Left lung (tissue), 14 donors: Measurements from ENCODE around the gene ITGB6. TPM values are rescaled to one million over a fixed set of nuclear protein-coding genes. Genes with fewer than 3 reads are reported as not detected.
A peak's percentile ranks its signal among the peaks of the same experiment; 100 is the strongest.

Source experiments
- ATAC-seq: fragments of 200-7000 bp; cut with Tn5 transposase; one replicate; pipeline ENCODE4 v1.9.1; 2020; ENCODE audit warnings: moderate library complexity
- DNase-seq, 4 donors: peaks; one replicate each; pipeline ENCODE4 v3.0.0-alpha.2; 2013 to 2020
- H3K27ac ChIP-seq, 2 donors: fragments of 200-600 bp; sonication (generic) in 1 of 2; one replicate each; pipeline versions ENCODE4 v1.5.0 to v1.8.0; 2020 to 2021
- H3K27me3 ChIP-seq, 2 donors: fragments of 200-600 bp; sonication (generic) in 1 of 2; one replicate each; pipeline versions ENCODE4 v1.5.0 to v1.8.0; 2020 to 2021
- H3K36me3 ChIP-seq, 2 donors: fragments of 200-600 bp; sonication (generic) in 1 of 2; one replicate each; pipeline versions ENCODE4 v1.5.0 to v1.8.0; 2020 to 2021
- H3K4me1 ChIP-seq, 2 donors: fragments of 200-600 bp; one replicate each; pipeline ENCODE4 v1.8.0; 2021
- H3K4me3 ChIP-seq, 2 donors: fragments of 200-600 bp; sonication (generic) in 1 of 2; one replicate each; pipeline versions ENCODE4 v1.5.0 to v1.8.0; 2020 to 2021; ENCODE audit warnings: mild to moderate bottlenecking in 1 of 2
- H3K9me3 ChIP-seq, 2 donors: fragments of 200-600 bp; sonication (generic) in 1 of 2; one replicate each; pipeline versions ENCODE4 v1.5.0 to v1.8.0; 2020 to 2021
- CTCF ChIP-seq, 2 donors: fragments of 200-600 bp; sonication (generic) in 1 of 2; IDR thresholded peaks; one replicate each; pipeline versions ENCODE4 v1.5.0 to v1.8.0; 2021; ENCODE audit warnings: antibody characterized with exemption in 2 of 2
- intact Hi-C, 2 donors: fragments of 100-400 bp; cut with DNase I; formaldehyde crosslinking; loops; one replicate each; pipeline versions ENCODE4 v1.11.2 to v1.14.2; 2022
- long read RNA-seq, 12 donors: library from polyadenylated mRNA in 2 of 12; unstranded in 2 of 12; transcript quantifications; one replicate each; pipeline ENCODE4 v2.0.0 and lab custom pipeline, GENCODE V29; 2019 to 2026
- polyA plus RNA-seq, 6 donors: library from polyadenylated mRNA; unstranded; fragments of 120-200 nt; gene quantifications; one replicate each; pipeline ENCODE4 v1.2.1, GENCODE V29; 2013; ENCODE audit not compliant: insufficient read length in 6 of 6
- total RNA-seq, 2 donors: library from RNA; stranded (reverse); fragmentation: NEBNext Ultra II Directional; extraction: Animal tissue kit (Norgen Biotek cat#: 25700); gene quantifications; one replicate each; pipeline ENCODE4 v1.2.1, GENCODE V29; 2021
- donor health status: DM: no; HTN: yes; CAD: no.
- donor health status: DM: no; HTN: no; CAD: no.

Gene ITGB6, protein sequence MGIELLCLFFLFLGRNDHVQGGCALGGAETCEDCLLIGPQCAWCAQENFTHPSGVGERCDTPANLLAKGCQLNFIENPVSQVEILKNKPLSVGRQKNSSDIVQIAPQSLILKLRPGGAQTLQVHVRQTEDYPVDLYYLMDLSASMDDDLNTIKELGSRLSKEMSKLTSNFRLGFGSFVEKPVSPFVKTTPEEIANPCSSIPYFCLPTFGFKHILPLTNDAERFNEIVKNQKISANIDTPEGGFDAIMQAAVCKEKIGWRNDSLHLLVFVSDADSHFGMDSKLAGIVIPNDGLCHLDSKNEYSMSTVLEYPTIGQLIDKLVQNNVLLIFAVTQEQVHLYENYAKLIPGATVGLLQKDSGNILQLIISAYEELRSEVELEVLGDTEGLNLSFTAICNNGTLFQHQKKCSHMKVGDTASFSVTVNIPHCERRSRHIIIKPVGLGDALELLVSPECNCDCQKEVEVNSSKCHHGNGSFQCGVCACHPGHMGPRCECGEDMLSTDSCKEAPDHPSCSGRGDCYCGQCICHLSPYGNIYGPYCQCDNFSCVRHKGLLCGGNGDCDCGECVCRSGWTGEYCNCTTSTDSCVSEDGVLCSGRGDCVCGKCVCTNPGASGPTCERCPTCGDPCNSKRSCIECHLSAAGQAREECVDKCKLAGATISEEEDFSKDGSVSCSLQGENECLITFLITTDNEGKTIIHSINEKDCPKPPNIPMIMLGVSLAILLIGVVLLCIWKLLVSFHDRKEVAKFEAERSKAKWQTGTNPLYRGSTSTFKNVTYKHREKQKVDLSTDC
- total RNA-seq (100 to 1,000 TPM in 1 of 2 donors, 10 to 100 TPM in 1; 58.3 to 227 TPM), polyA plus RNA-seq (10 to 100 TPM in 1 of 6 donors, 1 to 10 TPM in 5; 4.4 to 11.2 (median 7.7) TPM)
- long read RNA-seq, donor 1, full-length matches to known transcripts, result 2 of 2 reads
- long read RNA-seq, donor 1, partial matches to known transcripts, result 0 of 2 reads
- long read RNA-seq, donor 1, other reads (novel, unspliced or antisense), result 0 of 2 reads
- long read RNA-seq, donor 2, full-length matches to known transcripts, result 1 of 1 reads
- long read RNA-seq, donor 2, partial matches to known transcripts, result 0 of 1 reads
- long read RNA-seq, donor 2, other reads (novel, unspliced or antisense), result 0 of 1 reads
- long read RNA-seq, donor 3, full-length matches to known transcripts, result 1 of 1 reads
- long read RNA-seq, donor 3, partial matches to known transcripts, result 0 of 1 reads
- long read RNA-seq, donor 3, other reads (novel, unspliced or antisense), result 0 of 1 reads
- long read RNA-seq, donor 4, full-length matches to known transcripts, result 1 of 26 reads
- long read RNA-seq, donor 4, partial matches to known transcripts, result 11 of 26 reads
- long read RNA-seq, donor 4, other reads (novel, unspliced or antisense), result 14 of 26 reads
- long read RNA-seq, donor 5, full-length matches to known transcripts, result 1 of 1 reads
- long read RNA-seq, donor 5, partial matches to known transcripts, result 0 of 1 reads
- long read RNA-seq, donor 5, other reads (novel, unspliced or antisense), result 0 of 1 reads
- long read RNA-seq, donor 6, result 0 reads
- long read RNA-seq, donor 7, result 0 reads
- long read RNA-seq, donor 8, full-length matches to known transcripts, result 1 of 1 reads
- long read RNA-seq, donor 8, partial matches to known transcripts, result 0 of 1 reads
- long read RNA-seq, donor 8, other reads (novel, unspliced or antisense), result 0 of 1 reads
- long read RNA-seq, donor 9, result 0 reads
- long read RNA-seq, donor 10, partial matches to known transcripts, result 1 of 2 reads
- long read RNA-seq, donor 10, other reads (novel, unspliced or antisense), result 1 of 2 reads
- long read RNA-seq, donor 11, result 0 reads
- long read RNA-seq, donor 12, result 0 reads

GRCh38 chr2:160199683-160200389 lies at the start of gene ITGB6:
Gene ITGB6 (minus strand): TSS chr2:160200272. CDS start chr2:160200063, 209 bp downstream.
- TF ChIP-seq CTCF (IDR thresholded peaks at IDR 0.05), result no peak
- Histone ChIP-seq H3K4me3 (peak within 1 kb of the TSS; percentile 6 to 32), H3K9me3 (no peaks in the 10 kb centered on the region), H3K36me3 (no peaks in the 10 kb centered on the region), H3K27ac (peak within 1 kb of the TSS; percentile 52 to 62), H3K4me1 (no peaks in the 10 kb centered on the region), H3K27me3 (no peaks in the 10 kb centered on the region)
- DNase-seq (no peak), ATAC-seq (peak; percentile 63)
- intact Hi-C loops, result no loop called here

- Histone ChIP-seq H3K9me3 (no peaks in the 10 kb centered on the region), H3K27me3 (no peaks in the 10 kb centered on the region), H3K4me3 (no peak overlapping the region), H3K27ac (no peak overlapping the region), H3K4me1 (peaks cover 0 to 12% of the 10 kb centered on the region in 2 donors), H3K36me3 (no peaks in the 10 kb centered on the region)
- DNase-seq (no peak), ATAC-seq (no peak)
- no peak for TF ChIP-seq CTCF (IDR thresholded peaks at IDR 0.05)
- intact Hi-C loops, result no loop called here
Measured at GRCh38 chr2:160247296-160248035, 47.4 kb upstream of the ITGB6 start.

DNA sequence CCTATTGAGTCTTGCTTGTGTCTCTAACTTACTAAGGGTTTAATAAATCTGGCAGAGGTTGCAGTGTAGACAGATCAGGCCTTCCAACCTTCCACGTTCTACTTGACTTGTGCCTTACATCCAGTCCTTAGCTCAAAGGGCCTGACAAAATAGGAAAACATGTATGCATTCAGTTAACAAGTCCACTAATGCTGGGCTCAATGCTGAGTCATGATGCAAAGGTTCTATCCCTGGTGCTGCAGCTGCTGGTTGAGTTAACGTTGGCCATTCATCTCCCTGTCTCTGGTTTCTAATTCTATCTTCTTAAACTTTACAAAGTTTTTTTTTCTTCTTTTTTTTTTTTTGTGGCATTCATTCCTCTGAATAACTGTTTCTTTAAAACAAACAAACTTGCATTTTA lies 46.3 kb upstream of the ITGB6 start:
- H3K4me3 ChIP-seq, result no peak overlapping the region
- no peaks in the 10 kb centered on the region for H3K27me3 ChIP-seq
- no peaks in the 10 kb centered on the region for H3K9me3 ChIP-seq
- ATAC-seq (peak; percentile 20), DNase-seq (no peak)
- H3K27ac ChIP-seq, result no peak overlapping the region
- H3K4me1 ChIP-seq, result peaks cover 4 to 17% of the 10 kb centered on the region in 2 donors
- no peaks in the 10 kb centered on the region for H3K36me3 ChIP-seq
- intact Hi-C loops, result no loop called here
- TF ChIP-seq CTCF (IDR thresholded peaks at IDR 0.05), result no peak
